Activated CD4-positive, CD25-positive, alpha-beta regulatory T cell treated with anti-CD3 and anti-CD28 coated beads, Interleukin-2, amount 50 U/mL, for 72 hours (primary cell): ENCODE measurements around the gene DIAPH3.

ENCODE experiments used
- DNase-seq: peaks from one replicate; pipeline ENCODE4 v3.0.0; 2021

DIAPH3 gene

DNA sequence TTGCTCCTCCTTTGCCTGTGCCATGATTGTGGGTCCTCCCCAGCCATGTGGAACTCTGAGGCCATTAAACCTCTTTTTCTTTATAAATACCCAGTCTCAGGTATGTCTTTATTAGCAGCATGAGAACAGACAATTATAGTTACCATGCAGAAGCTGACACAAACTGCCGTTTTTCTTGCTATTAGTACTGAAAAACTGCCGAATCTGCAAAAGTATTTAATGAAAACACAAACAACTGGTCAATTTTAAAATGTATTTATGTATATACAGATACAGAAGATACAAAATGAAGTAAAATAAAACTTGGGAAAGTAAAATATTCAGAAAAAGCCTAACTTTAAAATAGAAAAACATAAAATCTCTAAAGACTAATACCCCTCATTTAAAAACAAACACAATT, 206.3 kb downstream of the DIAPH3 start:
- no peak for DNase-seq

DNA sequence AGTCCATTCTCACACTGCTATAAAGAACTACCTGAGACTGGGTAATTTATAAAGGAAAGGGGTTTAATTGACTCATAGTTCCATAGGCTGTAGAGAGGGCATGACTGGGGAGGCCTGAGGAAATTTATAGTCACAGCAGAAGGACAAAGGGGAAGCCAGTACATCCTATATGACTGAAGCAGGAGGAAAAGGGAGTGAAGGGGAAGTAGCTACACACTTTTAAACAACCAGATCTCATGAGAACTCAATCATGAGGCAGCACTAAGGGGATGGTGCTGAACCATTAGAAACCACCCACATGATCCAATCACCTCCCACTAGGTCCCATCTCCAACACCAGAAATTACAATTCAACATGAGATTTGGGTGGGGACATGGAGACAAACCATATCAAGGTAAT, 209.1 kb downstream of the DIAPH3 start:
- no peak for DNase-seq

DNA sequence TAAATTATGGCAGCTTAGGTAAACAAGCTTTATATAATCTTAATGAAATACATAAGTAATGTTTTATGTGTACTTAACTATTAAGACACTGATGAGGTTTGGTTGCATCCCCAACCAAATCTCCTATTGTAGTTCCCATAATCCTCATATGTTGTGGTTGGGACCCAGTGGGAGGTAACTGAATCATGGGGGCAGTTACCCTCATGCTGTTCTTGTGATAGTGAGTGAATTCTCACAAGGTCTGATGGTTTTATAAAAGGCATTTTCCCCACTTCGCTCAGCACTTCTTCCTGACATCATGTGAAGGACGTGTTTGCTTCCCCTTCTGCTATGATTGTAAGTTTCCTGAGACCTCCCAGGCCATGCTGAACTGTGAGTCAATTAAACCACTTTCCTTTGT, 212.7 kb downstream of the DIAPH3 start:
- no peak for DNase-seq

DNA sequence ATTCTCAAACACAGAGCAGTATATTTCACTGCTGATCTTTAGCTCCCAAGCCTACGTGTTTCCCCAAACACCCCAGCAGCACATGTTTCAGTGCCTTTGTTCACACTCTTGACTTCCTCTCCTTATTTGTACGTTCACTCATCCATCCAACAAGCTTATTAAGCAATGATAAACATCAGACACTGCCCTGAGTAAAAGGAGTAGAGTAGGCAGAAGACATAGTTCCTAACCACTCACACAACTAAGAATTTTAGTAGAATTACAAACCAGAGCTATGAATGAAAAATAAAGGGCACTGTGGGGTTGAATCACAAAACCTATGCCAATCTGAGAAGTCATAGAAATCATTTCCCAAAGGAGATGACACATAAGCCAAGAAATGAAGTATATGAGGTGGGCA, 213.5 kb downstream of the DIAPH3 start:
- no peak for DNase-seq

DNA sequence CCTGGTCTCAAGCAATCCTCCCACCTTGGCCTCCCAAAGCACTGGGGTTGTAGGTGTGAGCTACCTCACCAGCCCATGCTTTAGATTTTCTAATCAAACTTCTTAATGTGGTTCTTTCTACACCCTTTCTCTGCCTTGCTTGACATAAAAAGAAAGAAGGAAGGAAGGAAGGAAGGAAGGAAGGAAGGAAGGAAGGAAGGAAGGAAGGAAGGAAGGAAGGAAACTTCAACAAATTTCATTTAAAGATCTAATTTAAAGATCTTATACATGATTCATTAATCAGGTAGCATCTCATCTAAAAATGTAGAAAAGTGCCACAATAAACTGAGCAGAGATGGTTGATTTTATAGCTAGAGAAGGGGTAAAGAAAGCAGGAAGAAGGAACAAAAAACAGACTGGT, 215.0 kb downstream of the DIAPH3 start:
- DNase-seq: no peak

DNA sequence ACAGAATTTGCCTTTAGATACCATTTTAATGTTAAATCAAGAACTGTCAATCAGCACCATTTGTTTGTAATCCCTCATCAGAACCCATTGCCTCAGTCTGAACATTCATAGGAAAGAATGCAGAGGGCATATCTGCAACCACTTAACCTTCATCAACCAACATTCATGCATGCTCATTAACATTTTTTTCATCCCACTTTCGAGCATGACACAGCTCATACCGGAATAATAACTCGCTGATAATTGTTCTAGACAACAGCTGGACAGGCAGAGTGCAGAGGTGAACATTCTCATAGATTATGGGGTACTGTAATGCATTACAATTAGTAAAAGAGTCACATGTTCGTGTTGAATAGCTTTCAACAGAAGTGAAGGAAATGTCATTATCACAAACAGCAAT, 216.8 kb downstream of the DIAPH3 start:
- DNase-seq: no peak

DNA sequence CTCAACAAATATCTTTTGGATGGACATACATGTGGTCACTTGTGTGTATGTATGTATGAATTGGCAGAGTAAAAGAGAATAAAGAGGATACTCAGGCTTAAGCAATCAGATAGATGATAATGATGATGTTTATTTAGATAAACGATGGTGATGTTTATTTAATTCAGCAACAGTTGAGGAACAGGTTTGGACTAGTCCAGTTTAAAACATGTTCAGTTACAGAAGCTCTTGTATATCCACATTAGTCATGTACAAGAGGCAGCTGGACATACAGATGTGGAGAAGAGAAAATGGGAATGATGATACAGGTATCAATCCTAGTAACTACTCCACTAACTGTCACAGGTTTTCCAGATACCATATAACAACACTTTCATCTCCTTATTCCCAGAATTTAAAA, 232.1 kb downstream of the DIAPH3 start:
- DNase-seq: no peak

DNA sequence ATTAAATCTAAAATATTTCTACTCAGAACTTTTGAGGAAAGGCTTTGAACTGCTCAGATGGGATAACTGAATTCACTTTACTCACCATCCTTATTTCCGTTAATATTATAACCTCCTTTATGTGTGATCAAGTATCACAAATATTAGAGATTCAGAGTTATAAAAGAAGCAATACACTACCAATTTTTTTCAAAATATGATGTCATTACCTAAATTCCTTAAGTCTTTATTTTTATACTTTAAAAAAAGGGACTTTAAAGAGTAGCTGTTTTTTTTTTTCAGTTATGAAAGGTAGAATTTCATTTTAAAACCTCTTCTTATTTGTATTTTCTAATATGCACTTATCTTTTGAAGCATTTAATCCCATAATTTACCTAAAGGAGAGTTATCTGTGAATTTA, 239.5 kb downstream of the DIAPH3 start:
- no peak for DNase-seq

DNA sequence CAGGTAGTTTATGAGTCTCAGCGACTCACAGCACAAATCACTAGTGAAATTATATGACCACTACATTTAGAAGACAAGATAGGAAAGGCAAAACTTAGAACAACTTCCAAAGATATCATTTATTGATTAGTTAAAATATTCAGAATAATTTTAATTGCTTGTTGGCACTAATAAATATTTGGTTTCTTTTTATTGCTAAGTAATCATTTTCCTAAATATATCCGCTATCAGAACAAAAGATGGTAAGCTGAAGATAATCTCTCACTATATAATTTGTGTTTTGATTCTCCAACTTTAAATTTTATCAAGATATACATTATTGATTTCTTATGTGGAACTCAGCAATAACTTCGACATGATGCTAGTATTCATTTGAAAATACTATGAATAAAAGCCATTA, 248.5 kb downstream of the DIAPH3 start:
- DNase-seq: no peak

DNA sequence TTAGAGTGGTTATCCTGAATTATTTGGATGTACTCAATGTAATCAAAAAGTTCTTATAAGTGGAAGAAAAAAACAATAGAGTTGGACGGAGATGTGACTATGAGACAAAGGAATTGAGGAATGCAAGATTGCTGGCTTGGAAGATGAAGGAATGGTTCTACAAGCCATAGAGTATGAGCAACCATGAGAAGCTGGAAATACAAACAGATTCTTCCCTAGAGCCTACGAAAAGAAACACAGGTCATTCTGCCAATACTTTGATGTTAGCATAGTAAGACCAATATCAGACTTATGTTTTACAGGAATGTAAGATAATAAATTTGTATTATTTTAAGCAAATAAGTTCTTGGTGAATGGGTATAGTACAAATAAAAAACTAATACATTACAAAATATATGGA, 249.2 kb downstream of the DIAPH3 start:
- DNase-seq: no peak

DNA sequence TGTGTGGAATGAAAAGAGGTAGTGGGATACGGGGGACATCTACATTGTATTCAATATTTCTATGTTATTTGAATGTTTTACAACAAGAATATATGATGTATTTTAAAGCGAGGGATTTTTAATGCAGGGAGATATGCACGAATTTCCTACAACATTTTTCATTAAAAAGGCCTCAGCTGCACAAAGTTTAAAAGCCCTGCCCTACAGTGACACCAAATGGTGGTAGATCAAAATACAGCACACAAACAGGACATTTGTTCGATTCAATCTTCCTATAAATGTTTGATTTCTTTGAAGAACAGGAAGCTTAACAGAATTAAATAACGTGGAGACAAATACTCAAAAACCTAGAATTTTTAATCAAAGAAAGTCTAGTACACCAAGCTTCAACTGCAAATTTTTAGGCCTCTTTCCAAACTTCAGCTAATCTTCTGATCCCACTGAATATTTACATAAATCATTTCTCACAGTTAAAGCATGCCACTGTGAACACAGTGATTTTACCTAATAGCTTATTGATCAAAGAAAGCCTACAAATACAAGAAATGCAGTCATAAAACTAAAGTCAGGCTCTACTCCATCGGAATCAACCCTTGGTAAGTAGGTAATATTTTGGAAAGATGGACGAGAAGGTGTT, 257.2 kb downstream of the DIAPH3 start:
- DNase-seq: no peak

DNA sequence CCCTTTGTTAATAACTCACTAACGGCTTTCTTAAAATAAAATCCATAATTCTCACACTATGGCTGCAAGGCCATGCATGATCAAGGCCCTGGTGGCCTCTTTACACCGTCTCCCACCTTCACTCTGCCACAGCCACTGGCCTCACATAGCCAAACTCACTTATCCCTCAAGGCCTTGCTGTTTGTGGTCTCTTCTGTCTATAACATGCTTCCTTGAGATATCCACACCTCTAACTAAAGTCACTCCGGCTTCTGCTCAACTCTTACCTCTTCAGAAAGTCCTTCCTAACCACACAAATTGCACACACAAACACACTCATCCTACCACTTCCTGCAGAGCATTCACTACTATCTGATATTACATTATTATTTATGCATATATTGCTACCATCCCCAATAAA, 262.5 kb downstream of the DIAPH3 start:
- DNase-seq: no peak

DNA sequence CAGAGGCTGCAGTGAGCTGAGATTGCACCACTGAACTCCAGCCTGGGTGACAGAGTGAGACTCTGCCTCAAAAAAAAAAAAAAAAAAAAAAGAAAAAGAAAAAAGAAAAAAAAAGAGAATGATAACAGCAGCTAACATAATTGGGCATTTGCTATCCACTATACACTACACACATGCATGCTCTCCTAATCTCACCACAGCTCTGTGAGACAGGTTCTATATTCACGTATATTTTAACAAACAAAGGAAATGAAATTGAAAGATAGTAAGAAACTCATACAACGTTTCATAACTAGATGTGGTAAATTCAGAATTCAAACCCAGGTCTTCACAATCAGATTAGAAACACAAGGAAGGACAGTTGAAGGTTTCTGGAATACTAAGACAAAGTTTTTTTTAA, 265.7 kb downstream of the DIAPH3 start:
- no peak for DNase-seq

DNA sequence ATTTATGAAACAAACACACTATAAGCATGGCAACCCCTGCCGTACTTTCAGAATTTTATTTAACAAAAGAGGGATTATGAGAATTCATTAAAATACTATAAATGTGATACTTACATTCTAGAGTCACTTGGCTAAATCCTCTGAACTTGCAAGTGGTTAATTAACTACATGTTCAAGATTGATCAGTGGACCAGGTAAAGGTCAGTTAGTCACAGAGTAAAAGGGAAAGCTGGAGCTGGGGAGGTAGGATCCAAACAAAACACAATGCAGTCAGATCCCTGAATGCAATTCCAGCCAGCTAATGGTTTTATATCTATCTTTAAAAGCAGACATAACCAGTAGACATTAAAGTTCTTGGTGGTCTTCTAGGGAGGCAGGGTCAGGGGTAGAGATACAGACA, 270.5 kb downstream of the DIAPH3 start:
- no peak for DNase-seq

DNA sequence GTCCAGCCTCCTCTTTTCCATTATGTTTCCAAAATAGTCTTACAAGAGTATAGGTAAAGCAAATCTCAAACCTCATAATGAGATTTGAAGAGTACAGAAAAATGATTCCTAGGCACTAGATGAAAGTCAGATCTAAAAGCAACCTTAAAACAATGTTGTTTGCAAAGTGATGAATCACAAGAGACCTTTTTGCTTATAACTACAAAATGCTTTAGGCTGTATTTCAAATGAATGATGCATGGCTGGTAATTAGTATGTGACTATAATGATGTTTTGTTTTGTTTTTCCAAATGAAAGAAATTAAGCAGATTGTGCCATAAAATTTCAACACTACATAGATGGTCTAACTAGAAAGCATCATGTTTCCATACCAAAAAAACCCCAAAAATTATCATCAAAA, 272.7 kb downstream of the DIAPH3 start:
- DNase-seq: no peak

DNA sequence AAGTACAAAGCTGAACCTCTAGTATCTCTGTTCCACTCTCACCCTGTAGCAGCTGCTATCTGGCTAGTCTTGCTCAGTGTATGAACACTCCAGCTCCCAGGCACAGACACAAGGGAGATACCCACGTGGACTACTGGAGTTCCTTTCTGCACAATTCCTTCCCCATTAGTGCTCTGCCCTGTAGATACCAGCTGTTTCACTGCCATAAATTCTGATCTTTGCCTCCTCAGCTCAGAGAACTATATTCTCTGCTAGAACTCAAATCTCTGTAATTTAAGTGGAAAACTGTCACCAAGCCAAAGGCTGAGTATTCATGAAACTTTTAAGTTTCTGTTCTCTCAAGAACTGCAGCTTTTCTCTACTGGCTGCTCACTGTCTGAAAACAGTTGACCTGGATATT, 273.7 kb downstream of the DIAPH3 start:
- no peak for DNase-seq

DNA sequence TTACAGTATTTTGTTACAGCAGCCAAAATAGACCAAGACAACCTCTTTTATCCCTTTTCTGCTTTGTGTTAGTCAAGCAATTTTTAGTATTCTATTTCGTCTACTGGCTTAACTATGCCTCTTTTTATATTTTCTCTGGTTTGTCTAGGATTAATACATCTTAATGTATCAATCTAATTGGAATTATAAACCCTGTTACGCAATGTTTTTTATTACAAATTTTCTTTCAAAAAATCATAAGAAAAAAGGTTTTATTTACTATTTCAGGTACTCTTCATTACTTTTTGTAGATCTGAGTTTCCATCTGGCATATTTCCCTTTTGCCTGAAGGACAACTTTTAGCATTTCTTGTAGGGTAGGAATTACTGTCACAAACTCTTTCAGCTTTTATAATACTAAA, 275.3 kb downstream of the DIAPH3 start:
- DNase-seq: no peak

DNA sequence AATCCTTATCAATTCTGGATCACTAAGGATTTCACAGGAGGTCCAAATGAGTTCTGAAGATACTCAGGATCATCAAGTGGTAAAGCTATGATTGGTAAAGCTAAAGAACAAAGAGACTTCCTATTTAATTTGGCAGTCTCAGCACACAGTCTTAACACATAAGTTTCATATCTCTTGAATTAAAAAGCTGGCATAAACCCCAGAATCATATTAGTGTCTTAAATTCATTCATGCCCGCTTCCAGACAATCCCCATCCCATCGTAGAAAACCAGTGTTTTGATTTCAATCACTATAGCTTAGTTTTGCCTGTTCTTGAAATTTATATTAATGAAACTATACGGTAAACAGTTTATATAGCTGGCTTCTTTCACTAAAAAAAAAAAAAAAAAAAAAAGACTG, 278.7 kb downstream of the DIAPH3 start:
- DNase-seq: no peak

DNA sequence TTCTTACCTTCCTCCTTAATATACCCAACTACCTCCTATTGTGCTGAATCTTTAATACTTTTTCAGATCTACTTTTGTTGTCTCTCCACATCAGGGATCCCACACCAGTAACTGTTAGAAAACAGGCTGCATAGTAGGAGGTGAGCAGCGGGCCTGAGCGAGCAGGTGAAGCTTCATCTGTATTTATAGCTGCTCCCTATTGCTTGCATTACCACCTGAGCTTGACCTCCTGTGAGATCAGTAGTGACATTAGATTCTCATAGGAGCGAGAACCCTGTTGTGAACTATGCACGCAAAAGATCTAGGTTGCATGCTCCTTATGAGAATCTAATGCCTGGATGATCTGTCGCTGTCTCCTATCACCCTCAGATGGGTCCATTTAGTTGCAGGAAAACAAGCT, 279.8 kb downstream of the DIAPH3 start:
- DNase-seq: no peak

DNA sequence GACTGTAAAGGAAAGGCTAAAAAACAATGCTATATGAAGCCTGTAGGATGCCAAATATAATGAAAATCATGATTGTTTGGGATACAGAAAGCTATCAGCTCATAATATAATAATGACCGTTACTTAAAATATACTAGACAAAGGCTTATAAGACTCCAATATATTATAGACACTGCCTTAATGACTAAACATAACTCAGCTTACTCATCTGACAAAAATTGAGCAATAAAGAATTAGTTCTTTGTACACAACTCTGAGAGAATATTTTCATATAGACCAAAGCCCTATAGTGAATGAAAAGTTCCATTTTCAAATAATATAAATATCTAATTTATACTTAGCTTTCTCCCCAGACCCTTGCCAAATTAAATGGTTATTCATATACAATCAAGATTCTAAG, 283.3 kb downstream of the DIAPH3 start:
- no peak for DNase-seq

DNA sequence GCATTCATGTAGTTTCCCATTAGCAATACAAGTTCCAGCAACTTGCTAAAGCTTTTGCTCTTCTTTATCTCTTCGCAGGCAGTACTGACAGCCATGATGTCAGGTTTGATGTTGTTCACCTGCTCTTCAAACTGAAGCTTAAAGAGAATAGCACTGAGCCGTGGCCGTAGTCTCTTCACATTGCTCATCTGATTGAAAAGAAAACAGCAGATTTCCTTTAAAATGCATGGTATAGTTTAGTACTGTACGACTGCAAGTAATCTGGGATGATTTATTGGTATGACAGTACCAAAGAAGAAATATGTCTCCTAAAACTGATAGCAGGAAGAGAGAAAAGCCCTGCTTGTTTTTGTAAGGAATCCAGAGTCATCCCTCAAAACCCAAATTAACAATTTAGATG, 284.4 kb downstream of the DIAPH3 start:
- DNase-seq: no peak

DNA sequence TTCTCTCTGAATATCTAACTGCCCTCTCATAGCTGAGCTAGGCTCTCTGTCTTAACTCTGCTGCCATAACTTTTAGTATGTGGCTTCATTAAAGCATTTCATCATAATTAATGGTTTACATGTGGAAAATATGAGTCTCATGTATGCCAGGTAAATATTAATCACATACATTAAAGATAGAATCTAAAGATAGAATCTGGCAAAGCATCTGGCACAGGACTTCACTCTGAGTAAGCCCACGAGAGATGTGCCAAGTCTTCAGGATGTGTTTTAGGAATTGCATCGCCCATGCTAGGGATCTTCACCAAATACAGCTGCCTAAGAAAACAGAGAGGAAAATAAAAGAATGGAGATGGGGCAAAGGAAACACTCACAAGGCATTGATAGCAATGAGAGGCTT, 285.8 kb downstream of the DIAPH3 start:
- no peak for DNase-seq

DNA sequence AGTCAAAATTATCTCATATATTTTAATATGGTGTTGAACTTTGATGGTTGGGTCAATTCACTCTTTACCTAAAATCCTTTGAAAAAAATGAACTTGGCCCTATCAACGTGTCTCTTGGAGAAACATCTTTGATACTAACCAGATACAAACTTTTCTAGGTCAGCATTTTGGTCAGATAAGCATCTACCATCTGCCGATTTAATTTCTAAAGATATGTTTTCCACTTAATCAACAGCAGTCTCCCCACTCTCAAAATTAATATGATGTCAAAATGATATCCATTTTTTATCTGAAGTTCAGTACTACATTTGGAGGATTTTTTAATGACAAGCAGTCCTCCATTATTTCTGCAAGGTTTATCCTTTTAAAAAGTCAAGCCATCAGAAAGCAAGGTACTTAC, 288.8 kb downstream of the DIAPH3 start:
- no peak for DNase-seq

DNA sequence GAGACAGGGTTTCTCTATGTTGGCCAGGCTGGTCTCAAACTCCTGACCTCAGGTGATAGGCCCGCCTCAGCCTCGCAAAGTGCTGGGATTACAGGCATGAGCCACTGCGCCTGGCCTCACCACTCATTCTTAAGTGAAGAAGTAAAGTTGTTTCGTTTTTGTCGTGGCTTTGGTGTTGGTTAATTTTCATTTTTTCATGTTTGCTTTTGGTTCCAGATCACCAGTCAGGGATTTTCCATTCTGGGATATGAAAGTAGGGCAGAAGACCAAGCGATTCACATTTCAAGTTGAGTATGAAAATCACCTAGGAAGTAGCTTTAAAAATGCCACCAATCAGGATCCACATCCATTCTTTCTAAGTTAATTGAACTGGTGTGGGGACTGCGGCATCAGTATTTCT, 289.9 kb downstream of the DIAPH3 start:
- DNase-seq: no peak

DNA sequence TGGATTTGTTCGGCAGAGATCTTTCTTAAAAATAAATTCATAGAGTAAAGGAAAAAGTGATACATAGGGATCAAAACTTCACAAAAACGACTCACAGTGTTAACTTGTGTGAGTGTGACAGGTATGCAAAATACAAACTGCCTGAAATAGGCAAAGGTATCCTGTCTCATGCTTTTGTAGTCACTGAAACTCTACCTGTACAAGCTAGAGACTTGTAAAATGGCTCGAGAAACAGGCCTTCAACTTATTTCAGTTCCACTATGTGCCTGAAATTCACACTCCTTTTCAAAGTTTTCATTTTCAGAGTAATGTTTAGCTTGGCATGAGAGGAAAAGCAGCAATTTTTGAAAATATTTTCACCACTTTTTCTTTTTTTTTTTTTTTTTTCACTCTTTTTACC, 290.4 kb downstream of the DIAPH3 start:
- DNase-seq: no peak

DNA sequence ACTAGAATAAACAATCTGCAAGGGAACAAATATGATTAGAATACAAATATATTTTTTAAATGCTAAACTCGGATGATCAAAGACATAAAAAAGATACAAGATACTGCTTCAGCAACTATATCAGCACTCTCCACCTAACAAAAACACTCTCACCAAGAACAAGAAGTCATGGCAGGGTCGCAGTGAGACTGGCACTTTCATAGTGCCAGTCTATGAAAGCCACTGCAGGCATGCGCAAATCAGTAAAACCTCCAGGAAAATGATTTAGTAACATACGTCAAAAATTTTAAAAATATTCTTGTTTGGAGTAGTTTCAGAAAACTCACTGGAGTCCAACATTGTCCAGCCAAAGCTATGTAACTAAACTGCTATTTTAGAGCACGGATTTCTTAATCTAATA, 295.9 kb downstream of the DIAPH3 start:
- no peak for DNase-seq
